Endothelial cell of umbilical vein (primary cell): ENCODE results near the gene HCLS1. TPM values are rescaled to one million over a fixed set of nuclear protein-coding genes. Genes with fewer than 3 reads are reported as not detected.

ENCODE experiments used
- BruUV-seq: library from RNA; stranded (reverse); fragments of 400-500 nt; replicated peaks from 2 replicates; lab custom pipeline; 2021; lab: Mats Ljungman, UMichigan
- CTCF ChIA-PET: fragments of 300-600, 350-600 bp; sonication (Branson Sonifier 250); formaldehyde crosslinking; loops from one replicate; lab custom pipeline; 2021; ENCODE audit warnings: antibody characterized with exemption, inconsistent platforms; lab: Charles Lee
- POLR2A ChIA-PET: fragments of 300-600, 350-600 bp; sonication (Branson Sonifier 250); formaldehyde crosslinking; loops from one replicate; lab custom pipeline; 2021; ENCODE audit warnings: antibody characterized with exemption, inconsistent platforms; lab: Charles Lee
- DNase-seq: peaks from one replicate; pipeline ENCODE4 v3.0.0-alpha.2; 2011; ENCODE audit warnings: low read depth, low spot score
- FAIRE-seq: peaks from 2 replicates; lab custom pipeline; 2011; peaks lifted over from hg19 to GRCh38; lab: Jason Lieb, UNC
- H2AFZ ChIP-seq: 2 replicates; pipeline ENCODE4 v1.6.0; 2012; ENCODE audit warnings: low read depth, low read length, control low read depth, inconsistent platforms
- H3K27ac ChIP-seq: 2 replicates; pipeline ENCODE4 v1.5.1; 2011; ENCODE audit warnings: low read depth, mild to moderate bottlenecking, control low read depth, low read length, moderate library complexity; ENCODE audit not compliant: insufficient read depth
- H3K27me3 ChIP-seq, 2 experiments: 2 replicates each; pipeline versions ENCODE4 v1.6.0 to v1.6.1; 2011; ENCODE audit warnings: low read length in 2 of 2, mixed read lengths in 1 of 2; ENCODE audit not compliant: control insufficient read depth in 2 of 2, insufficient read depth in 2 of 2
- H3K36me3 ChIP-seq, 2 experiments: 2 replicates in 1 of 2; 3 replicates in 1 of 2; pipeline ENCODE4 v1.5.1; 2011; ENCODE audit warnings: low read length in 2 of 2, mild to moderate bottlenecking in 1 of 2, moderate library complexity in 1 of 2; ENCODE audit not compliant: control insufficient read depth in 2 of 2, insufficient read depth in 2 of 2; ENCODE audit errors: extremely low read depth in 1 of 2
- H3K4me1 ChIP-seq: 3 replicates; pipeline ENCODE4 v1.5.1; 2011; ENCODE audit warnings: mild to moderate bottlenecking, low read length; ENCODE audit not compliant: control insufficient read depth, insufficient read depth; ENCODE audit errors: extremely low read depth
- H3K4me2 ChIP-seq: 2 replicates; pipeline ENCODE4 v1.6.1; 2011; ENCODE audit warnings: low read length, control low read depth, mixed read lengths; ENCODE audit not compliant: insufficient read depth
- H3K4me3 ChIP-seq, 3 experiments: fragments of 200-600 bp in 1 of 3; sonication (generic), shearing (Covaris generic) in 1 of 3; replicated peaks in 1 of 3; 2 replicates each; pipeline ENCODE4 v1.5.1; 2011 to 2016; ENCODE audit warnings: control low read depth in 3 of 3, low read length in 3 of 3, mild to moderate bottlenecking in 2 of 3, inconsistent platforms in 1 of 3, low read depth in 1 of 3, moderate library complexity in 1 of 3; ENCODE audit not compliant: insufficient read depth in 1 of 3
- H3K79me2 ChIP-seq: 2 replicates; pipeline ENCODE4 v1.6.0; 2012; ENCODE audit warnings: low read length, inconsistent platforms; ENCODE audit not compliant: control insufficient read depth, insufficient read depth
- H3K9ac ChIP-seq: replicated peaks from 2 replicates; pipeline ENCODE3; 2011; ENCODE audit warnings: low read length, control low read depth; ENCODE audit not compliant: insufficient read depth; ENCODE audit errors: extremely low read depth
- H3K9me1 ChIP-seq: replicated peaks from 3 replicates; pipeline ENCODE4 v1.6.0; 2011; ENCODE audit warnings: mild to moderate bottlenecking, low read length; ENCODE audit not compliant: control insufficient read depth, insufficient read depth; ENCODE audit errors: extremely low read depth
- H3K9me3 ChIP-seq: replicated peaks from 2 replicates; pipeline ENCODE4 v1.5.1; 2012; ENCODE audit warnings: low read length, inconsistent platforms; ENCODE audit not compliant: control insufficient read depth, insufficient read depth
- H4K20me1 ChIP-seq: replicated peaks from 2 replicates; pipeline ENCODE3; 2011; ENCODE audit warnings: mild to moderate bottlenecking, low read length; ENCODE audit not compliant: control insufficient read depth, insufficient read depth; ENCODE audit errors: extremely low read depth
- EZH2 ChIP-seq: IDR thresholded peaks from 2 replicates; pipeline ENCODE4 v1.6.1; 2012; ENCODE audit warnings: borderline replicate concordance, low read depth, mild to moderate bottlenecking, moderate library complexity, low read length, inconsistent platforms; ENCODE audit not compliant: severe bottlenecking
- FOS ChIP-seq: IDR thresholded peaks from 2 replicates; pipeline ENCODE4 v1.6.1; 2011; ENCODE audit warnings: mild to moderate bottlenecking, low read length, moderate library complexity, borderline replicate concordance; ENCODE audit not compliant: insufficient read depth
- GATA2 ChIP-seq: IDR thresholded peaks from 2 replicates; pipeline ENCODE4 v1.7.0; 2011; ENCODE audit warnings: low read depth, mild to moderate bottlenecking, moderate library complexity, mixed read lengths, low read length; ENCODE audit not compliant: insufficient read length, insufficient read depth
- JUN ChIP-seq: IDR thresholded peaks from 2 replicates; pipeline ENCODE4 v1.6.1; 2011; ENCODE audit warnings: borderline replicate concordance, low read depth; ENCODE audit not compliant: insufficient read length, insufficient read depth
- MYC ChIP-seq: IDR thresholded peaks from one replicate; pipeline ENCODE4 v1.6.1; 2011; ENCODE audit warnings: mild to moderate bottlenecking, low read depth, low read length
- POLR2A ChIP-seq: IDR thresholded peaks from 2 replicates; pipeline ENCODE4 v1.6.1; 2012; ENCODE audit warnings: low read depth, mild to moderate bottlenecking, control low read depth, low read length
- POLR2AphosphoS5 ChIP-seq: IDR thresholded peaks from 2 replicates; pipeline ENCODE4 v1.6.1; 2012; ENCODE audit warnings: low read depth, mild to moderate bottlenecking, control low read depth, low read length, moderate library complexity; ENCODE audit not compliant: insufficient read depth
- dilution Hi-C: fragments of 300-500 bp; cut with MboI; formaldehyde crosslinking; loops from one replicate; pipeline ENCODE4 v1.15.0; 2019; ENCODE audit warnings: low sequenced_read_pairs; ENCODE audit not compliant: extremely low pct_ligation_motif_present
- intact Hi-C: fragments of 100-400 bp; cut with micrococcal nuclease; formaldehyde crosslinking; loops from one replicate; pipeline ENCODE4 v1.10.0; 2022
- polyA plus RNA-seq, 4 experiments: library from polyadenylated mRNA; depleted of rRNA in 3 of 4; stranded (reverse) in 3 of 4; unstranded in 1 of 4; fragments of >200 nt; gene quantifications; 2 replicates each; pipeline versions ENCODE4 v1.2.1 to v1.2.3, GENCODE V29; 2011 to 2012; ENCODE audit warnings: missing spikeins in 1 of 4
- total RNA-seq: library from RNA; stranded (reverse); gene quantifications from 2 replicates; pipeline ENCODE4 v1.2.3, GENCODE V29; 2021
- TF ChIP-seq, protein P1 (sequence below): IDR thresholded peaks from 2 replicates; pipeline ENCODE4 v1.6.1; 2011; ENCODE audit not compliant: insufficient read depth, insufficient read length
- TF ChIP-seq, protein P2 (sequence below), 2 donors: IDR thresholded peaks; 1 replicate in 1 of 2; 2 replicates in 1 of 2; pipeline ENCODE4 v1.5.1; 2011; ENCODE audit warnings: low read length in 2 of 2, mild to moderate bottlenecking in 2 of 2, moderate library complexity in 2 of 2, control low read depth in 1 of 2, inconsistent platforms in 1 of 2, low read depth in 1 of 2; ENCODE audit not compliant: insufficient read depth in 1 of 2; ENCODE audit errors: extremely low read depth in 1 of 2

HCLS1 gene
- total and polyA plus RNA-seq, 2 donors (not counting 3 experiments of a cell fraction or from before 2014, with no cell fraction given): 51.9 to 63.5 TPM

DNA sequence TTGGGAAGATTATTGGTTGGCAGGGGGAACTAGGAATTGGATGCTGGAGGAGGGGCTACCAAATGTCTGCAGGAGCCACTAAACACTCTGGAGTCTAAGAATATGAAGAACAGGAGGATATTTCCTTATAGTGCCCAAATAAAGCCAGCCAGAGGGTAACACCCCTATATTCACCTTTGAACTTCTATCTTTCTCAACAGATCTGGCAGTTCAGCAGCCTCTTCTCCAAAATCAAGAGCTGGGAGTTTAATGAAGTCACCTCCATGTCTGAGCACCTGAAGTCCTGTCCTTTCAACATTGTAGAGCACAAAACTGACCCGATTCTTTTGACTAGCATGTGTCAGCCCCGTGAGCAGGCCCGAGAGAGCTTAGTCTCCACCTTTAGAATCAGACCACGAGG is 34.2 kb downstream of the HCLS1 start:
- H3K79me2 ChIP-seq: no peaks in the 10 kb centered on the region
- POLR2A ChIA-PET: no interaction called here
- dilution Hi-C loops: no loop called here
- H3K4me3 ChIP-seq: no peak overlapping the region
- H3K4me2 ChIP-seq: no peak overlapping the region
- peaks cover 0 to 2% of the 10 kb centered on the region in 2 experiments for H3K36me3 ChIP-seq
- no peak overlapping the region for H3K9ac ChIP-seq
- intact Hi-C loops: no loop called here
- no peaks in the 10 kb centered on the region for H3K27me3 ChIP-seq
- FAIRE-seq (no peak), DNase-seq (no peak)
- H3K27ac ChIP-seq: no peak overlapping the region
- no TSS peak for BruUV-seq
- H2AFZ ChIP-seq: no peak overlapping the region
- H4K20me1 ChIP-seq: no peaks in the 10 kb centered on the region
- CTCF ChIA-PET: no interaction called here
- H3K4me1 ChIP-seq: no peaks in the 10 kb centered on the region
- no peak for TF ChIP-seq FOS
- TF ChIP-seq MYC: no peak
- no peak for TF ChIP-seq POLR2A
- no peak for TF ChIP-seq POLR2AphosphoS5
- TF ChIP-seq, protein P1, sequence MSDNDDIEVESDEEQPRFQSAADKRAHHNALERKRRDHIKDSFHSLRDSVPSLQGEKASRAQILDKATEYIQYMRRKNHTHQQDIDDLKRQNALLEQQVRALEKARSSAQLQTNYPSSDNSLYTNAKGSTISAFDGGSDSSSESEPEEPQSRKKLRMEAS: no peak
- TF ChIP-seq, protein P2, sequence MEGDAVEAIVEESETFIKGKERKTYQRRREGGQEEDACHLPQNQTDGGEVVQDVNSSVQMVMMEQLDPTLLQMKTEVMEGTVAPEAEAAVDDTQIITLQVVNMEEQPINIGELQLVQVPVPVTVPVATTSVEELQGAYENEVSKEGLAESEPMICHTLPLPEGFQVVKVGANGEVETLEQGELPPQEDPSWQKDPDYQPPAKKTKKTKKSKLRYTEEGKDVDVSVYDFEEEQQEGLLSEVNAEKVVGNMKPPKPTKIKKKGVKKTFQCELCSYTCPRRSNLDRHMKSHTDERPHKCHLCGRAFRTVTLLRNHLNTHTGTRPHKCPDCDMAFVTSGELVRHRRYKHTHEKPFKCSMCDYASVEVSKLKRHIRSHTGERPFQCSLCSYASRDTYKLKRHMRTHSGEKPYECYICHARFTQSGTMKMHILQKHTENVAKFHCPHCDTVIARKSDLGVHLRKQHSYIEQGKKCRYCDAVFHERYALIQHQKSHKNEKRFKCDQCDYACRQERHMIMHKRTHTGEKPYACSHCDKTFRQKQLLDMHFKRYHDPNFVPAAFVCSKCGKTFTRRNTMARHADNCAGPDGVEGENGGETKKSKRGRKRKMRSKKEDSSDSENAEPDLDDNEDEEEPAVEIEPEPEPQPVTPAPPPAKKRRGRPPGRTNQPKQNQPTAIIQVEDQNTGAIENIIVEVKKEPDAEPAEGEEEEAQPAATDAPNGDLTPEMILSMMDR (IDR thresholded peaks at IDR 0.05; ENCODE audit: extremely low read depth in 1 of 2, insufficient read depth in 1 of 2, low read depth in 1 of 2, low read length in 2 of 2): no peak
- TF ChIP-seq EZH2: no peak
- TF ChIP-seq JUN: no peak
- no peak for TF ChIP-seq GATA2
- H3K9me1 ChIP-seq: no peaks in the 10 kb centered on the region
- H3K9me3 ChIP-seq: no peaks in the 10 kb centered on the region
